ENCODE data around the gene IGLL1.
"Not testable (repeated sequence)": the region's sequence is repeated elsewhere in the genome, so short reads cannot be mapped to it uniquely, and the experiment has no call there.

IGLL1 gene

GRCh38 chr22:23579870-23580575 is at the start of gene IGLL1:
Gene IGLL1, minus strand, starts transcription at chr22:23580290. Its CDS starts 100 bp downstream, at chr22:23580190.
- DNase-seq (ENCODE audit: low read depth): no peak

DNA sequence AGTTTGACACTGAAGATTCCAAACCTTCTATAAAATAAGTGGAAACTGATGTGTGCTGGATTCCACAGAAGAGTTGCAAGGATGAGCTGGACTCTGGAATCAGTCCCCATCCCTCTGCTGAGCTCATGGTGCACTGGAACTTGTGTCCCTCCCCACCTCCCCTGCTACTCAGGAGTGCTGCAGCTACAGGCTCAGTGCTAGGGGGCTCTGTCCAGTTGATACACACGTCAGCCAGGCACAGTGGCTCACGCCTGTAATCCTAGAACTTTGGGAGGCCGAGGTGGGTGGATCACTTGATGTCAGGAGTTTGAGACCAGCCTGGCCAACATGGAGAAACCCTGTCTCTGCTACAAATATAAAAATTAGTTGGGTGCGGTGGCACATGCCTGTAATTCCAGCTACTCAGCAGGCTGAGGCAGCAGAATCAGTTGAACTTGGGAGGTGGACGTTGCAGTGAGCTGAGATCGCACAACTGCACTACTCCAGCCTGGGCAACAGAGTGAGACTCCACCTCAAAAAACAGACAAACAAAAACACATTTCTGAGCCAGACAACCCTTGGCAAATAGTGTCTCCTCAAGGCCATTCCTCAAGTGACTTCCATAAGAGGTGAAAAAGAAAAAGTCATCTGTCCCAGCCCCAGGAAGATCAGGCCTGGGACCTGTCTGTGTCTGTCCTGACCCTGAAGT is 48.1 kb upstream of the IGLL1 start:
- DNase-seq (ENCODE audit: low read depth): not testable (repeated sequence)

- peak; percentile 33 for DNase-seq (ENCODE audit: low read depth)
These were observed 47.4 kb upstream of the IGLL1 start for GRCh38 chr22:23627401-23628055.

DNA sequence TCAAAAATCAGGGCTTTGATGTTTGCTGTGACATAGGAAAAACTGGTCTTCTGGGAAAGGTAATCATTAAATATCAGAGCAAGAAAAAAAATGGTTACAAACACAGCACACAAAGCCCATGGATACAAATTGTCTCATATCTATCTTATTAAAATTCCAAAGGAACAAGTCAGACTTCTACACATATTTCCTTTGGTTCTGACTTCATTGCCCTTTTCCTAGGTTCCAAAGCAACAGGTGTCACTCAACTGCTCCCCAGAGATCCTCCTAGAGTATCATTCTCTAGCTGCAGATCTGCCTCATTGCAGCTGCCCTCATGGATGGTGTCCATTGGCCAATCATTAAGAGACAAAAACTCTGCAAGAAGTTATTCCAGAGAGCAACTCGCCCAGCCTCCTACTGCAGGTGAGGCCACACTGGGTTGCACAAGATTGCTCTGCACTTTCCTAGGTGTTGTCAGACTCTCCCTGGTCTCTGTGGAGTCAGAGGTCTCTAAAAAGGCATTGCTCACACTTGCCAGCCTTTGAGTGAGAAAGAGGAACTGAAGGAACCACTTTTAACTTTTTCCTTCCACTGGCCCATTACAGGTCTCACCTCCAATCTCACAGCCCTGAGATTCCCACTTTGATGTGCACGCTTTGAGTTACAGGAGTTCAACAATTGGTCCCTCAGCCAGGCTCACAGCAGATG is 46.3 kb upstream of the IGLL1 start:
- DNase-seq (ENCODE audit: low read depth): no peak

- DNase-seq (ENCODE audit: low read depth): no peak
These were observed 42.5 kb upstream of the IGLL1 start for GRCh38 chr22:23622634-23623033.

DNA sequence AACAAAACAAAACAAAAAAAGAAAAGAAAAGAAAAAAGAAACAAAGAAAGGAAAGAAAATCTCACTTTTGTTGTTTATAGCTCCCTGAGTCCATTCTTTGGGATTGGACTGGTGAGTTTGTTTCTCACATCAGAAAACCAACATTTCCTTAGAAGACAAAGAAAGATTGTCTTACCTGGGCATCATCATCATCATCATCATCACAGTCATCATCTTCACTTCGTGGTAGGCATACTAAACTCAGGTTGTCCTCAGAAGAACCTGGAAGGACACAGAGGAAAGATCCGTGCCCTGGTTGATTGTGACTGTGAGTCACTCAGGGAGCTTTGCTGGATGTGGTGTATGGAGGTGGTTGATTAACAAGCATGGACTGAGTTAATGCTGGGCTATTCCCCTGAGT is 41.8 kb upstream of the IGLL1 start:
- not testable (repeated sequence) for DNase-seq (ENCODE audit: low read depth)

DNA sequence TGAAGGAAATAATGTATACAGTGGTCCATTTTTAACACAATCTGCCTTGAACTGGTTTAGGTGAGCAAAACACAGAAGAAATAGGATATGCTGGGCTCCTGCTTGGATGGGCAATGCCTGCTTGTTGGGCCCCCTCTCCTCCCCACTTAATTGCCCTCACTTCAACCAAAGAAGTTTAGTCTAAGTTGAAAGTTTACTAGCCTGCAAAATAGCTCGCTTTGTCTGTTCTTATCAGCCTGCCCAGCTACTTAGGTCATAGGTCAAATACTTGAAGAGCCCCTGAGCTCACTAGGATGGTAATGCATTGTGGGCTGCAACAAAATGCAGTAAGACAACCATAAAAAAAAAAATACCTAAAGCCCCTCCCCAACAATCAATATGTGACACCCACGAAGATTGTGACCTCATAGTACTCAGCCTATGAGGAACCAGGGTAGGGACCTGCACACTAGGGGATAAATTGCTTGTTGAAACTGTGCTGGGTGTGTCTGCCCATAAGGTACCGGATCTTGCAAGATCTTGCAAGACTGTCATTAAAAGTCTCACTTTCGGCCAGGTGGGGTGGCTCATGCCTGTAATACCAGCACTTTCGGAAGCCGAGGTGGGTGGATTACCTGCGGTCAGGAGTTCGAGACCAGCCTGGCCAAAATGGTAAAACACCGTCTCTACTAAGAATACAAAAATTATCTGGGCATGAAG is 41.1 kb upstream of the IGLL1 start:
- no peak for DNase-seq (ENCODE audit: low read depth)

- no peak for DNase-seq (ENCODE audit: low read depth)
These were observed 33.3 kb upstream of the IGLL1 start for GRCh38 chr22:23613193-23613972.

GRCh38 chr22:23609983-23610781 is 30.1 kb upstream of the IGLL1 start:
- no peak for DNase-seq (ENCODE audit: low read depth)

GRCh38 chr22:23608583-23608982 is 28.5 kb upstream of the IGLL1 start:
- DNase-seq (ENCODE audit: low read depth): no peak

DNA sequence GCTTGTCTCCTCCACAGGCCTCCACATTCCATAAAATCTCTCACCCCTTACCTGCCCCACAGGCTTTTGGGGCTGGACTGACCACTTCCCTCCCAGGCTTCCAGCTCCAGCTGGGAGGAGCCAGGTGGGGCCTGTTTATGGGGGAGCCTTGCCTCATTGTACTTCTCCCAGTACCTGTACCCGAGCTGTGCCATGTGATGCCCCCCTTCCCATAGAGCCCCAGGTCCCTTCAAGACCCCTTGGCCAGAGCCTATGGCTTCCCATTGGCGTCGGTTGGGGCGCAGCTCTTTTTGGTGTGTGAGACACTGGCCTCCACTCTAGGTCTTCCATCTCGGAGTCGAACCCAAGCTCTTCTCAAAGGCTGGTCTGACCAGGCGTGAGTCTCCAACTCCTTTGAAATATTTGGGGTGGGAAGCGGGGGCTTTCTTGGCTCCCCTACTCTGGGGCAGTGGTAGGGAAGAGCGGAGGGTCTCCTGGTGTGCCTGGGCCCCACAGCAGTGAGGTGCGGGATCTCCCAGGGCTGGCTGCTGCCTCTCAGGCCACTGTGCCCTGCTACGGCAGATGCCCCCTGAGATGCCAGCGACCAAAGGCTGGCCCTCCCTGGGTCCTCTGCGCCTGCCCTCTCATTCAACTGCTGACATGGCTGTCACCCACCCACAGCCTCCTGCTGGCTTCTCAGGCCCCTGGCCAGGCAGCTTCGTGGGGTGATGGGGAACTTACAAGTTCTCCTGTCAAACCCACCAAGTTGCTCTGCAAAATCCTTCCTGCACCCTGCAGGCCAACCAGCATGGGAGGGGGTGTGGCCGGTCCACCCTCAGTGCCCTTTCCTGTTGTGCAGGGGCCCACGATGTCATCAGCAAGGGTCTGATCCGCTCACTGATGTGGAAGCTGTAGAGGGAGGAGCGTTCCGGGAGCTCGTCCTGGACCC is 26.4 kb upstream of the IGLL1 start:
- no peak for DNase-seq (ENCODE audit: low read depth)

DNA sequence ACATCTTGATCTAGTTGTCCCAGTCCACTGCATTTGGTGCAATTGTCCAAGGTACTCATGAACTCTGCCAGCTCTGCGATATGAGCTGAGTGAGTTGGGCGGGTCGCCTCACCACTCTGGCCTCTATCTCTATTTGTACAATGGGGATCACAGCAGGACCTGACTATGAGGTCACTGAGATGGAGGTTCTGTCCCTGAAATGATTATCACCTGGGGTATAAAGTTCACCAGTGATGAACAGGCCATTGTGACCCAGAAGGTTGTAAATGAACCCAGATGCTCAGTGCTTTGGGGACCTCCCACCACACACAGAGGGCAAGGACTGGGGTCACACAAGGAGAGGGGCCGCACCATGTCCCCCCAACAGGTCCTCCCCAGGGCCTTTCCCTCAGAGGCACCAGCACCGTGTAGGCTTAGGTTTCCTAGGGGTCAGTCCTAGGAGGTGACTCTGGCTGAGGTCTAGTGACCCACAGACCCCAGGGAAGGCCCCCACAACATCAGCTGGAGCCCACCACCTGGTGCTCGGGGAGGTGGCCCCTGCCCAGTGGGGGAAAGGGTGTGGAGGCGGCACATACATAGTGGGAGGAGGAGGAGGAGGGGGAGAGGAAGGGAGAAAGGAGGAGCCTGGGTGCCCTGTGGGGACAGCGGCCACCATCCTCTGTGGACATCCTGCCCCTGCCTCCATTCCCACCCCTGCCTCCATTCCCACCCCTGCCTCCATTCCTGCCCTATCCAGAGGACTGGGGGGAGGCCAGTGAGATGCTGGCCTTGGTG is 25.0 kb upstream of the IGLL1 start:
- DNase-seq (ENCODE audit: low read depth): no peak

DNA sequence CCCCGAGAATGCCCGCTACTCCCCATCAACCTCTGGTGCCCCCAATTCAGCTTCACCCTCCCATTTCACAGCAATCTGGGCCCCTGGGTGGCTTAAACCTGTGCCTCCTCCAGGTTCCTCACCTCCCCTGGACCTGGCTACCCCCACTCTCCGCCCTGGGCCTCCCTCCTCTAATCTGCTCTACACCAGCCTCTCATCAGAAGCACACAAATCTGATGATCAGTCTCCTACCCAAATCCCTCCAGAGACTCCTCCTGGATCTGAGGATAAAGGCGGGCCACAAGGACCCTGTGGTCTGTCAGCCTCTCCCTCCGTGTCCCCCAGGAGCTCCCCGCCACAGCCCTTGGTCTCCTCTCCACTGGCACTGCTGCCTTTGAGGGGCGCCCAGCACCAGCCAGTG is 23.2 kb upstream of the IGLL1 start:
- DNase-seq (ENCODE audit: low read depth): no peak

DNA sequence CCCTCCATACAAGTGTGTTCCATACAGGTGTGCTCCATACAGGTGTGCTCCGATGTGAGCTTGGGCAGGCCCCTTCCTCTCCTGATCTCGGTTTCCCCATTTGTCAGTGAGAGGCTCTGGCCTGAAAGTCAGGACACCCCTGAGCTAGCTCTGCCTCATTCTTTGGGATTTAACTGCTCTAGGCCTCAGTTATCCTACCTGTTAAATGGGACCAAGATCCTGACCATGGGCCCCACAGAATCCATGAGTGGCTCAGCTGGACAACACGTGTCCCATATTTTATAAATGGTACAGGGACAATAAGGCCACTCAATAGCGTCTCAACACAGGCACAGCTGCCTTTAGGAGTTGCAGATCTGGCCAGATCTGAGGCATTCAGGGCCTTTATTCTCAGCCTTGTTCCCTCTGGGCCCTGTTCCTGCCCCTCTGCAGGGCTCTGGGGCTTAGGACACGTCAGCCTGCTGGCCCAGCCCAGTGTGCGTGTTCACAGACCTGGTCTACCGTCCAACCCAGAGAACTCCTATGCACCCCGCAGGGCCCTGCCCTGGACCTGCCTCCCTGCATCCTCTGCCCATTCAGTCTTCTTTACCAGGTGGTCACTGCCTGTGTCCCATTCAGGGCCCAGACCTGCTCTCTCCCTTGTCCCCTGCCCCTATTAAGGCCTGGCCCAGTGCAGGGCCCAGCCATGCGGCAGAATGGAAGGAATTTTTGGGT is 18.9 kb upstream of the IGLL1 start:
- DNase-seq (ENCODE audit: low read depth): no peak

GRCh38 chr22:23597576-23598268 is 17.6 kb upstream of the IGLL1 start:
- DNase-seq (ENCODE audit: low read depth): not testable (repeated sequence)

DNA sequence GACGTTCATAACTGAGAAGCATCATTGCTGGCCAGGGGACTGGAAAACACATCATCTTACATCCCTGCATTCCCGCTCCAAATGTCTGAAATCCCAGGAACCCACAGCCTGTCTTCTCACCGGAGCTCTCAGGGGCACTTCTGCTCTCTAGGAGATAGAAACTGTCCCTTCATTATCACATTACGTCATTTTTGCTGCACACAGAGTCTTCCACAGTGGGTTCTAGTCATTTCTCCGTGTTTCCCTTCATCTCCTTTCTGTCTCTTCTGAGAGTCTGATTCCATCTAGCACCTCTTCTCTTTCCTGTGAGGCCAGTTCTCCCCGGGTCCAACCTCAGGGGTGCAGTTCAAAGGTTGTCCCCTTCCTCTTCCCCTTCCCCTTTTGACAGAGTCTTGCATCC is 15.8 kb upstream of the IGLL1 start:
- DNase-seq (ENCODE audit: low read depth): not testable (repeated sequence)

DNA sequence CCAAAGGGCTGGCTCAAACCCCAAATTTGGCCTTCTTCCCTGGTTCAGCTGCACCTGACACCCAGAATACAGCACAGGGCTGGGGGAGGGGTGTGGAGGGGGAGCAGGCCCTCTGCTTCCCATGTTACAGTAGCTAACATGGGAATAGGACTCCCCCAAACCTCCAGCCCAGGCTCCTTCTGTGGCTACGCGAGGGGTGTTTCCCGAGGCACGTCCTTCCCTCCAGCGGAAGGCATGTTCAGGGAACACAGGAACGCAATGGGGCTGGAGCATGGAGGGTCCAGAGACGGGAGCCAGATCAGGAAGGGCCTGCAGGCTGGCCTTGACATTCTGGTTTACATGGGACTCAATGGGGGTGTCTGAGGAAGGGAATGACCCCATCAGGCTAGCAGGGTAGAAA is 11.8 kb upstream of the IGLL1 start:
- DNase-seq (ENCODE audit: low read depth): no peak

Measured in activated gamma-delta T cell treated with anti-CD3 and anti-CD28 coated beads, Interleukin-2, amount 50 U/mL, for 16 hours (primary cell).